A673 (cell line): ENCODE measurements around the gene DOCK10.

Experiments used
- EZH2 ChIP-seq: fragments of 200-600 bp; sonication (generic); IDR thresholded peaks from 2 replicates; pipeline ENCODE4 v1.6.1; 2017; ENCODE audit warnings: borderline replicate concordance, low read depth, mild to moderate bottlenecking, mixed read lengths, antibody characterized with exemption, low read length; ENCODE audit not compliant: poor library complexity, severe bottlenecking
- TF ChIP-seq, protein P1 (sequence below): fragments of 300-800, 200-600 bp; sonication (generic); conservative IDR thresholded peaks from 2 replicates; pipeline ENCODE4 v1.5.1; 2017; ENCODE audit warnings: low read depth, mild to moderate bottlenecking, antibody characterized with exemption, low read length, moderate library complexity, mixed read lengths

DNA sequence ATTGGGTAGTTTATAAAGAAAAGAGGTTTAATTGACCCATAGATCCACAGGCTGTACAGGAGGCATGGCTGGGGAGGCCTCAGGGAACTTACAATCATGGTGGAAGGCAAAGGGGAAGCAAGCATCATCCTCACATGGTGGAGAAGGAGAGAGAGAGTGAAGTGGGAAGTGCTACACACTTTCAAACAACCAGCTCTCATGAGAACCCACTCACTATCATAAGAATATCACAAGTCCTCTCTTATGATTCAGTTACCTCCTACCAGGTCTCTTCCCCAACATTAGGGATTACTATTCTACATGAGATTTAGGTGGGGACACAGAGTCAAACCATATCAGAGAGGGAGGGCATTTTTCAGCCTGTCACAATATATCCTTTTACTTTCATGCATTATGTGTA lies 22.7 kb upstream of the DOCK10 start:
- TF ChIP-seq, protein P1, sequence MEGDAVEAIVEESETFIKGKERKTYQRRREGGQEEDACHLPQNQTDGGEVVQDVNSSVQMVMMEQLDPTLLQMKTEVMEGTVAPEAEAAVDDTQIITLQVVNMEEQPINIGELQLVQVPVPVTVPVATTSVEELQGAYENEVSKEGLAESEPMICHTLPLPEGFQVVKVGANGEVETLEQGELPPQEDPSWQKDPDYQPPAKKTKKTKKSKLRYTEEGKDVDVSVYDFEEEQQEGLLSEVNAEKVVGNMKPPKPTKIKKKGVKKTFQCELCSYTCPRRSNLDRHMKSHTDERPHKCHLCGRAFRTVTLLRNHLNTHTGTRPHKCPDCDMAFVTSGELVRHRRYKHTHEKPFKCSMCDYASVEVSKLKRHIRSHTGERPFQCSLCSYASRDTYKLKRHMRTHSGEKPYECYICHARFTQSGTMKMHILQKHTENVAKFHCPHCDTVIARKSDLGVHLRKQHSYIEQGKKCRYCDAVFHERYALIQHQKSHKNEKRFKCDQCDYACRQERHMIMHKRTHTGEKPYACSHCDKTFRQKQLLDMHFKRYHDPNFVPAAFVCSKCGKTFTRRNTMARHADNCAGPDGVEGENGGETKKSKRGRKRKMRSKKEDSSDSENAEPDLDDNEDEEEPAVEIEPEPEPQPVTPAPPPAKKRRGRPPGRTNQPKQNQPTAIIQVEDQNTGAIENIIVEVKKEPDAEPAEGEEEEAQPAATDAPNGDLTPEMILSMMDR = no peak
- TF ChIP-seq EZH2 = no peak
